HG02852 (cell line): Measurements from ENCODE around the gene DNMT3B.
"Not testable (repeated sequence)": the region's sequence is repeated elsewhere in the genome, so short reads cannot be mapped to it uniquely, and the experiment has no call there.

Experiments used
- ATAC-seq: cut with Tn5 transposase; IDR thresholded peaks from one replicate; pipeline ENCODE4 v1.9.1; 2021; ENCODE audit warnings: mild to moderate bottlenecking, moderate library complexity; ENCODE audit not compliant: unreplicated experiment

The DNMT3B gene

GRCh38 chr20:32762754-32763201 is 593 bp downstream of the DNMT3B start:
- peak; percentile 24 for ATAC-seq

GRCh38 chr20:32763202-32764004 is 1.2 kb downstream of the DNMT3B start:
- ATAC-seq: no peak

GRCh38 chr20:32764005-32764960 is 2.1 kb downstream of the DNMT3B start:
- no peak for ATAC-seq

GRCh38 chr20:32765230-32765875 is 3.2 kb downstream of the DNMT3B start:
- not testable (repeated sequence) for ATAC-seq

- no peak for ATAC-seq
Observed at GRCh38 chr20:32767418-32768198, 5.4 kb downstream of the DNMT3B start.

- ATAC-seq: no peak
Observed at GRCh38 chr20:32772046-32772445, 9.9 kb downstream of the DNMT3B start.

- ATAC-seq: no peak
Observed at GRCh38 chr20:32773223-32773622, 11.0 kb downstream of the DNMT3B start.

GRCh38 chr20:32773855-32774254 is 11.7 kb downstream of the DNMT3B start:
- ATAC-seq: no peak

GRCh38 chr20:32775336-32775991 is 13.3 kb downstream of the DNMT3B start:
- no peak for ATAC-seq

- ATAC-seq: no peak
Observed at GRCh38 chr20:32777177-32777956, 15.2 kb downstream of the DNMT3B start.

GRCh38 chr20:32779500-32780211 is 17.5 kb downstream of the DNMT3B start:
- ATAC-seq: no peak

- no peak for ATAC-seq
Observed at GRCh38 chr20:32780278-32780677, 18.1 kb downstream of the DNMT3B start.

GRCh38 chr20:32780749-32781655 is 18.8 kb downstream of the DNMT3B start:
- no peak for ATAC-seq

- ATAC-seq: no peak
Observed at GRCh38 chr20:32784369-32785080, 22.3 kb downstream of the DNMT3B start.

GRCh38 chr20:32786059-32786760 is 24.0 kb downstream of the DNMT3B start:
- ATAC-seq: no peak

- no peak for ATAC-seq
Observed at GRCh38 chr20:32787168-32787567, 25.0 kb downstream of the DNMT3B start.
